ENCODE measurements around the gene NCOA5. TPM values are rescaled to one million over a fixed set of nuclear protein-coding genes. Genes with fewer than 3 reads are reported as not detected.

NCOA5 gene
- 27.5 and 28.7 TPM in 2 replicates for total RNA-seq

- H3K4me3 Mint-ChIP-seq (ENCODE audit: low read depth) = peak within 1 kb of the TSS; percentile 91
- DNase-seq (ENCODE audit: low spot score) = peak; percentile 93
- H3K27ac Mint-ChIP-seq = peak within 1 kb of the TSS; percentile 87
- peaks cover 28% of the 10 kb centered on the region for H3K4me1 Mint-ChIP-seq (ENCODE audit: low read depth)
- H3K27me3 Mint-ChIP-seq (ENCODE audit: low read depth) = peaks cover 1% of the 10 kb centered on the region
- intact Hi-C loops (cut with micrococcal nuclease) = loop anchor here (1.0 to 2.0 kb wide), 3 partner anchors 66 to 317 kb away; partner anchors contain the start of genes ELMO2 and UBE2C
- no peaks in the 10 kb centered on the region for H3K9me3 Mint-ChIP-seq
- H3K36me3 Mint-ChIP-seq (ENCODE audit: low read depth) = peaks cover 7% of the 10 kb centered on the region
Measured at GRCh38 chr20:46089417-46090388, at the start of gene NCOA5. Gene NCOA5, minus strand, starts transcription at chr20:46089962. Its CDS starts 10,538 bp downstream, at chr20:46079424.

- H3K36me3 Mint-ChIP-seq (ENCODE audit: low read depth) = no peaks in the 10 kb centered on the region
- H3K9me3 Mint-ChIP-seq = no peaks in the 10 kb centered on the region
- intact Hi-C loops (cut with micrococcal nuclease) = no loop called here
- H3K4me1 Mint-ChIP-seq (ENCODE audit: low read depth) = no peaks in the 10 kb centered on the region
- no peak for DNase-seq (ENCODE audit: low spot score)
- peaks cover 16% of the 10 kb centered on the region for H3K27me3 Mint-ChIP-seq (ENCODE audit: low read depth)
- H3K4me3 Mint-ChIP-seq (ENCODE audit: low read depth) = no peak overlapping the region
- no peak overlapping the region for H3K27ac Mint-ChIP-seq
Measured at GRCh38 chr20:46139266-46139889, 49.6 kb upstream of the NCOA5 start.

GRCh38 chr20:46137816-46138215 is 48.1 kb upstream of the NCOA5 start:
- no peak overlapping the region for H3K27ac Mint-ChIP-seq
- no peaks in the 10 kb centered on the region for H3K36me3 Mint-ChIP-seq (ENCODE audit: low read depth)
- peaks cover under 1% of the 10 kb centered on the region for H3K4me1 Mint-ChIP-seq (ENCODE audit: low read depth)
- intact Hi-C loops (cut with micrococcal nuclease) = no loop called here
- peaks cover 13% of the 10 kb centered on the region for H3K27me3 Mint-ChIP-seq (ENCODE audit: low read depth)
- no peak for DNase-seq (ENCODE audit: low spot score)
- no peak overlapping the region for H3K4me3 Mint-ChIP-seq (ENCODE audit: low read depth)
- H3K9me3 Mint-ChIP-seq = no peaks in the 10 kb centered on the region

GRCh38 chr20:46135856-46136633 is 46.3 kb upstream of the NCOA5 start:
- Mint-ChIP-seq H3K36me3 (ENCODE audit: low read depth) (no peaks in the 10 kb centered on the region), H3K27ac (no peak overlapping the region), H3K4me3 (ENCODE audit: low read depth) (no peak overlapping the region), H3K9me3 (no peaks in the 10 kb centered on the region), H3K4me1 (ENCODE audit: low read depth) (peaks cover 2% of the 10 kb centered on the region), H3K27me3 (ENCODE audit: low read depth) (peaks cover 10% of the 10 kb centered on the region)
- no peak for DNase-seq (ENCODE audit: low spot score)
- intact Hi-C loops (cut with micrococcal nuclease) = no loop called here

GRCh38 chr20:46134716-46135115 is 45.0 kb upstream of the NCOA5 start:
- intact Hi-C loops (cut with micrococcal nuclease) = no loop called here
- H3K4me1 Mint-ChIP-seq (ENCODE audit: low read depth) = peaks cover 2% of the 10 kb centered on the region
- no peak for DNase-seq (ENCODE audit: low spot score)
- no peak overlapping the region for H3K27ac Mint-ChIP-seq
- H3K27me3 Mint-ChIP-seq (ENCODE audit: low read depth) = peaks cover 10% of the 10 kb centered on the region
- no peaks in the 10 kb centered on the region for H3K9me3 Mint-ChIP-seq
- no peaks in the 10 kb centered on the region for H3K36me3 Mint-ChIP-seq (ENCODE audit: low read depth)
- H3K4me3 Mint-ChIP-seq (ENCODE audit: low read depth) = no peak overlapping the region

GRCh38 chr20:46133886-46134654 is 44.3 kb upstream of the NCOA5 start:
- no peak overlapping the region for H3K4me3 Mint-ChIP-seq (ENCODE audit: low read depth)
- intact Hi-C loops (cut with micrococcal nuclease) = loop anchor here (2.0 kb wide), 1 partner anchor 41 kb away; no protein-coding TSS in a partner anchor

GRCh38 chr20:46132705-46133120 is 43.0 kb upstream of the NCOA5 start:
- Mint-ChIP-seq H3K4me1 (ENCODE audit: low read depth) (peaks cover 2% of the 10 kb centered on the region), H3K9me3 (no peaks in the 10 kb centered on the region), H3K27ac (no peak overlapping the region), H3K27me3 (ENCODE audit: low read depth) (peaks cover 12% of the 10 kb centered on the region), H3K36me3 (ENCODE audit: low read depth) (no peaks in the 10 kb centered on the region), H3K4me3 (ENCODE audit: low read depth) (no peak overlapping the region)
- DNase-seq (ENCODE audit: low spot score) = peak; percentile 40
- intact Hi-C loops (cut with micrococcal nuclease) = loop anchor here (2.0 kb wide), 1 partner anchor 42 kb away; no protein-coding TSS in a partner anchor

More at GRCh38 chr20:46133886-46134654, 44.3 kb upstream of the NCOA5 start:
- peaks cover 12% of the 10 kb centered on the region for H3K27me3 Mint-ChIP-seq (ENCODE audit: low read depth)
- H3K36me3 Mint-ChIP-seq (ENCODE audit: low read depth) = no peaks in the 10 kb centered on the region
- no peak overlapping the region for H3K27ac Mint-ChIP-seq
- peaks cover 2% of the 10 kb centered on the region for H3K4me1 Mint-ChIP-seq (ENCODE audit: low read depth)
- no peaks in the 10 kb centered on the region for H3K9me3 Mint-ChIP-seq
- no peak for DNase-seq (ENCODE audit: low spot score)

- no peaks in the 10 kb centered on the region for H3K36me3 Mint-ChIP-seq (ENCODE audit: low read depth)
- no peak for DNase-seq (ENCODE audit: low spot score)
- H3K9me3 Mint-ChIP-seq = no peaks in the 10 kb centered on the region
- peaks cover 2% of the 10 kb centered on the region for H3K4me1 Mint-ChIP-seq (ENCODE audit: low read depth)
- no peak overlapping the region for H3K27ac Mint-ChIP-seq
- intact Hi-C loops (cut with micrococcal nuclease) = no loop called here
- no peak overlapping the region for H3K4me3 Mint-ChIP-seq (ENCODE audit: low read depth)
- H3K27me3 Mint-ChIP-seq (ENCODE audit: low read depth) = peaks cover 12% of the 10 kb centered on the region
Measured at GRCh38 chr20:46131396-46131795, 41.6 kb upstream of the NCOA5 start.

GRCh38 chr20:46130534-46130933 is 40.8 kb upstream of the NCOA5 start:
- Mint-ChIP-seq H3K4me3 (ENCODE audit: low read depth) (no peak overlapping the region), H3K4me1 (ENCODE audit: low read depth) (peaks cover 2% of the 10 kb centered on the region), H3K27ac (no peak overlapping the region), H3K9me3 (no peaks in the 10 kb centered on the region), H3K36me3 (ENCODE audit: low read depth) (no peaks in the 10 kb centered on the region), H3K27me3 (ENCODE audit: low read depth) (peaks cover 12% of the 10 kb centered on the region)
- no peak for DNase-seq (ENCODE audit: low spot score)
- intact Hi-C loops (cut with micrococcal nuclease) = no loop called here

GRCh38 chr20:46129955-46130481 is 40.3 kb upstream of the NCOA5 start:
- no peaks in the 10 kb centered on the region for H3K36me3 Mint-ChIP-seq (ENCODE audit: low read depth)
- H3K27ac Mint-ChIP-seq = no peak overlapping the region
- peaks cover 12% of the 10 kb centered on the region for H3K27me3 Mint-ChIP-seq (ENCODE audit: low read depth)
- H3K4me1 Mint-ChIP-seq (ENCODE audit: low read depth) = peaks cover 2% of the 10 kb centered on the region
- H3K9me3 Mint-ChIP-seq = no peaks in the 10 kb centered on the region
- no peak overlapping the region for H3K4me3 Mint-ChIP-seq (ENCODE audit: low read depth)
- DNase-seq (ENCODE audit: low spot score) = no peak
- intact Hi-C loops (cut with micrococcal nuclease) = no loop called here

- H3K27me3 Mint-ChIP-seq (ENCODE audit: low read depth) = peaks cover 11% of the 10 kb centered on the region
- no peak for DNase-seq (ENCODE audit: low spot score)
- peaks cover 2% of the 10 kb centered on the region for H3K4me1 Mint-ChIP-seq (ENCODE audit: low read depth)
- H3K9me3 Mint-ChIP-seq = no peaks in the 10 kb centered on the region
- no peaks in the 10 kb centered on the region for H3K36me3 Mint-ChIP-seq (ENCODE audit: low read depth)
- intact Hi-C loops (cut with micrococcal nuclease) = no loop called here
- no peak overlapping the region for H3K27ac Mint-ChIP-seq
- no peak overlapping the region for H3K4me3 Mint-ChIP-seq (ENCODE audit: low read depth)
Measured at GRCh38 chr20:46128310-46129151, 38.8 kb upstream of the NCOA5 start.
